CD4-positive, alpha-beta T cell treated with Interferon alpha-2 for 1 hour (primary cell): Measurements from ENCODE around the gene ZBTB6.

ENCODE experiments used
- DNase-seq, 2 donors: peaks; one replicate each; pipeline ENCODE4 v3.0.0-alpha.2; 2020 to 2022

The ZBTB6 gene, protein sequence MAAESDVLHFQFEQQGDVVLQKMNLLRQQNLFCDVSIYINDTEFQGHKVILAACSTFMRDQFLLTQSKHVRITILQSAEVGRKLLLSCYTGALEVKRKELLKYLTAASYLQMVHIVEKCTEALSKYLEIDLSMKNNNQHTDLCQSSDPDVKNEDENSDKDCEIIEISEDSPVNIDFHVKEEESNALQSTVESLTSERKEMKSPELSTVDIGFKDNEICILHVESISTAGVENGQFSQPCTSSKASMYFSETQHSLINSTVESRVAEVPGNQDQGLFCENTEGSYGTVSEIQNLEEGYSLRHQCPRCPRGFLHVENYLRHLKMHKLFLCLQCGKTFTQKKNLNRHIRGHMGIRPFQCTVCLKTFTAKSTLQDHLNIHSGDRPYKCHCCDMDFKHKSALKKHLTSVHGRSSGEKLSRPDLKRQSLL

DNA sequence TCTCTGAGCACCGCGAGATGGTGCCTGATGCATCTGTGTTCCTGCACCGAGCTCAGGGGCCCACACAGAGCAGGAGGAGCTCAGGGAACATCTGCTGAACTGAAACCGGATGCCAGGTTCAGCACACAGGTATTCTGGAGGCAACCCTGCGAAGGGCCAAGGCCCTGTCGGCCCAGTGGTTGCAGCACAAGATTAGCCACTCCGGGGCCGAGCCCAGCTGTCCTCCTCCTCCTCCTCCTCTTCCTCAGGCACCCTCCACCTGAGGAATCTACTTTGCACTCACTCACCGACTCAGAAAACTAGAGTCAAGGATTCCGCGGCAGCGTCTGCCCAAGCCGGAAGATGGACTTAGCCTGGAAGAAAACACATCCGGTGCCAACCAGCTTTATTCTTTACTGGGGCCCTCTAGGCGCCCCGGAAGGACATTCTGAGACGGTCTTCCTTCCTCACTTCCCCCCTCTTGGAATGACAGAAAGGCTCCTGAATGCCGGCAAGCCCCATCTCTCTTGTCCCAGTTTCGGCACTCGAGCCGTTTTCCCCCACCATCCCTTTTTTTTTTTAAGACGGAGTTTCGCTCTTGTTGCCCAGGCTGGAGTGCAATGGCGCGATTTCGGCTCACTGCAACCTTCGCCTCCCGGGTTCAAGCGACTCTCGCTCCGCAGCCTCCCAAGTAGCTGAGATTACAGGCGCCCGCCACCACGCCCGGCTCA lies at the start of gene ZBTB6:
TSS of gene ZBTB6 (minus strand) at position 360 of the 710 bp plus-strand sequence. CDS start 1,251 bp downstream, outside the sequence.
- DNase-seq: peak; percentile 68 to 77

DNA sequence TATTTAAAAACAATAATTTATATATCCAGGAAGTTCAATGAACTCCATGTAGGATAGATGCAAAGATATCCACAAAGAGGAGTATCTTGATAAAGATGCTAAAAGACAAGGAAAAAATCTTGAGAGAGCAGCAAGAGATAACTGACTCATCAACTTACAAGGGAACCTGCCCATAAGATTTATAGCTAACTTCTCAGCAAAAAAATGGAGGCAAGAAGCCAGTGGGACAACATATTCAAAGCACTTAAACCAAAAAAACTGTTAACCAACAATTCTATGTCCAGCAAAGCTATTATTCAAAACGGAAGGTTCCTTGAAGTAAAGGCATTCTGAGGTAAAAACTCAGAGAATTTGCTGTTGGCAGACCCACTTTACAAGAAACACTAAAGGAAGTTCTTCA lies 48.0 kb upstream of the ZBTB6 start:
- no peak for DNase-seq

DNA sequence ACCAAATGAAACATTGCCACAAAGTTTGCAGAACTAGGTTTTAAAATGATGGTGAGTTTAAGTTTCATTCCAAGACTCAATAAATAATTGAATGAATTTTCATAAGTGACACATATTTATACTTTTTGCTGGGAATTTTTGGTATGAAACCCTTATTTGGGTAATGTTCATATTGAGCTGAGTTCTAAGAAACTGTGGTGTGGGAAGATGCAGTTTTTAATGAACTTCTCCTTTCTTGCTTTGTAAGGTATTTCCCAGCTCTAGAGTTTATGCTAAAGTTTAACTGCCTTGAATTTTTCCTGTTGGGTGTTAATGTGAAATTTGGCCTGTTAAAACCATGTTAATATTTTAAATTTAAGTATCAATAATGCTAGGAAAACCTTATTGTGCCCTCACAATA lies 42.8 kb upstream of the ZBTB6 start:
- no peak for DNase-seq

DNA sequence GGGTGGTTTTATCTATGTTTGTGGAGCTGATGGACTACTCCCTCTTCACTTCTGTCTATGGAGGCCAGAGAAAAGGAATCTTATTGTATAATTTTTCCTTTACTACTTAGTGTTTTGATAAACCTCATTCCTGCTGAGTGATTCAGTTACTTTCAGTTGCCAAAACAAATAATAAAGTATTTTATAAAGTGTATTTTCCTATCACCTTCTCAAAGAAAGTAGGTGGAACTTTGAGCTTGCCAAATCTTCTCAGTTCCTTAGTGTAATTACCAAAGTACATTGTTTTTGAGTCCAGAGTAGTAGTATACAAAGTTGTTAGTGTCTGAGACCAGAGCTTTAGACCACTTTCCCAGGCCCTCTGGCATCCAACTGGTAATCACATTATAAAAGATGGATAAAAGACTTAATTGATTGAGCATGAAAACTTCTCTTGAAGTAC lies 41.1 kb upstream of the ZBTB6 start:
- DNase-seq: no peak

DNA sequence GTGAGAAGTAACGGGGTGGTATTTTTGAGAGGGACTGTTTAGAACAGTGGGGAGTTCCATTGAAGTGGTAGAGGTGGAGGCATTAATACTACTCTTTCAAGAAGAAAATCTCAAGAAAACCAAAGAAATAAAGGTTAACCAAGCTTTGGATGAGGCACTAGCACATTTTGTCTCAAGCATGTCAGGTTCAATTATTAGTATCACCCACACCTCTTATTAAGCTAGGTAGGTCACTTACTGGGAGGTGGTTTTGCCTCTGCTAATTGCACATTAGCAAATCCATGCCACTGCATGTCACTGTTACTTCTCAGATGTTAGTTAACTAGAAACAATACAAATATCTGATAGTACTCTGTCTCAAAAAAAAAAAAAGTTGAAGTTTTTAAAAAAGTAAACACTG lies 37.9 kb upstream of the ZBTB6 start:
- no peak for DNase-seq

DNA sequence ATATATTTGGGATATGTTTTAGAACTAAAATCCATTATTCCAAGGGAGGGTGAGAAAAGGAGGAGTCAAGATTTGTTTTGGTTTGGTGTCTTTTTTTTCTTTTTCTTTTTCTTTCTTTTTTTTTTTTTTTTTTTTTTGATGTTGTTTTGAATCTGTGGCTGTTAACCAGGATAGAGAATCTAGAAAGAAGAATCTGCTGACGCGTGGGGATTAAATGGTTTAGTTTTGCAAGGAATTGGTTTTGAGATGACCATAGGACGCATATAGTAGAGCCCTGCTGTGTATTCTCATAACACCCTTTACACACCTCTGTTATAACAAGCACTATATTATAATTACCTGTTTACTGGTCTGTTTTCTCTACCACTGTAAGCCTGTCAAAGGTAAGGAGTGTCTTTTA lies 37.1 kb upstream of the ZBTB6 start:
- no peak for DNase-seq

DNA sequence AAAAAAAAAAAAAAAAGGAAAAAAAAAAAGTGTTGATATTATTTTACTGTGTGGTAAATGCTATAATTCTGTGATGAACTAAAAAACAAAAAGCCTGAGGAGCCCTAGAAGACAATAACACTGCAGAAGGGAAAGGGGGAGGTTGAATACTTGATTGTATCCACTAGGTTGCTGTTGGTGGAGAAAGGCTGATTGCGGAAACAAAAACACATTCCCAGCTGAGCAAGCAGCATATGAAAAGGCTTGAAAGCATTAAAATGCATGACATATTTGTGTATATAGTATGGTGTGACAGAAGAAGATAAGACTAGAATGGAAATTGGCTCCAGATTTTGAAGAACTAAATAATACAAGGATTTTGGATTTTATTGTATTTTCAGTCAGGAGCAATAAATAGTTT lies 36.6 kb upstream of the ZBTB6 start:
- DNase-seq: no peak

DNA sequence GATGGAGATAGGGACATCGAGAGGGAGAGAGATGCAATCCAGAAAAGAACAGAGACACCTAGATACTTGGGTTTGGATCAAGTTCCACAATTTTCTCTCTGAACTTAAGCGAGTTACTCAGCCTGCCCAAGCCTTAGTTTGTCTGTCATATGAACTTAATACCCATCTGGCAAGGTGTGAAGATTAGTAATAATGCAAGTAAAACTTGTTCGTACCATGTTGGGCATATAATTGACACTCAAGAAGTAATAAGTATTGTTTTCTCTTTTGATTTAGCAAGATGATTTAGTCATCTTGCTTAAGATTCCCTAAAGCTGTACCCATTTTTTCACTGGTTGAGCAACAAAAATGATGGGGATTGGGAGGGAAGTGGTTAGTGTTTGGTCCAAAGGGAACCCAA lies 35.2 kb upstream of the ZBTB6 start:
- DNase-seq: no peak

DNA sequence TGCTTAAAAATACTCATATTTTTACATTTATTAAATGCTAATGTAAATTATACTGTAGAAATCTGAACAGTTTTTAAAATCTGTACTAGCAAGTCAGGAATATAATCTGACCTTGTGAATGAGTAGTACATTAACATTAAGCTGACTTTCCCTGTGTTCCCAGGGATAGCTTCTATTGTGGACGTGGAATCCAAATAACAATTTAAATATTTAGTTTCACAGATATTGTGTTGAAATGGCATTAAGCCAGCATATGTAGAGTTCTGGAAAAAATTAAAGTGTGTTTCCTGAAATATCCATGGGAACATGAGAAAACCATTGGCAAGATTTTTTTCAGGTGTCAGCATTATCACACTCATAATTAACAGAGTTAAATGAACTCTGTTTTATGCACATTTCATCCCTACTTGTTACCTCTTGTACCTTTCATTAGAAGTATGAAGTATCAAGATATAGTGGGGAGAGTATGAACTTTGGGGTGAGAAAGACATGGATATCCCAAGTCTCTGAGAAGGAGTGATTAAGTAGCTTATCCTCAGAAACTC lies 33.4 kb upstream of the ZBTB6 start:
- DNase-seq: no peak

DNA sequence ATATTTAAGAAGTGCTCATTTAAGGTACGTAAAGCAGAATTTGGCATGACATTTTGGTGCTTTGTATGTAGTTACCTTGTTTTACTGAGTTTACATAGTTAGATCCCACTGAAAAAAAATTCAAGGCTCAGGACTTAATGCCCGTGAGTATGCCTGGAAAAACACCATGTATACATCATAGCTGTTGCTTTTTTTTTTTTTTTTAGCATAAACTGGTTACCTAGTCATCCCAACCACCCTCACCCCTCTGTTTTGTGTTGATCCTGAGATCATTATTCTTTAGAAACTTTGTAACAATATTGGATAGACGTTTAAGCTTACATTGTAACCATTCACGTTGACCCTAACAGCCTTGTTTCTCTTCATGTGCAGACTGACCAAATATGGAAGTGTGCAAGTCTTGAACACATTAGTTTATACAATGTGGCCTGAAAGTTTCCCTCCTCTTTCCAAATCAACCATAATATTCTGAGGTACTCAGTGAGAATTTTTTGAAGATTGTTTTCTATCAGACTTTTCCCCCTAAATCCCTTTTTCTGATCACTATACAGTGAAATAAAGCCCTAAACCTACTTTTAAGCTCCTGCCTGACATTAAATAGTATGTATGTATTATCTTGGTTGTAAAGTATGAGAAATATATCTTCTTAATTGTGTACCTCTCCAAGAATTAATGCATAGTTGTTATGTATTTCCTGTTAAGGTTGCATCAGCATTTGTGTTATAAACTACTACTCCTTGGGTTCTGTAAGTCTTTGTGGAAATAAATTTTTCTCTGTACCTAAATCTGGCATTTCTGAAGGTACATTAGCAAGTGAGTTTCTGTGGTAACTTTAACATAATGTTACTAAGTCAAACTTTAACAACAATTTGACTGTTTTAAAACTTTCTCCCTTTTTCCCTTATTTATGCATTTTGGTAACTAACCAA lies 32.1 kb upstream of the ZBTB6 start:
- DNase-seq: no peak

DNA sequence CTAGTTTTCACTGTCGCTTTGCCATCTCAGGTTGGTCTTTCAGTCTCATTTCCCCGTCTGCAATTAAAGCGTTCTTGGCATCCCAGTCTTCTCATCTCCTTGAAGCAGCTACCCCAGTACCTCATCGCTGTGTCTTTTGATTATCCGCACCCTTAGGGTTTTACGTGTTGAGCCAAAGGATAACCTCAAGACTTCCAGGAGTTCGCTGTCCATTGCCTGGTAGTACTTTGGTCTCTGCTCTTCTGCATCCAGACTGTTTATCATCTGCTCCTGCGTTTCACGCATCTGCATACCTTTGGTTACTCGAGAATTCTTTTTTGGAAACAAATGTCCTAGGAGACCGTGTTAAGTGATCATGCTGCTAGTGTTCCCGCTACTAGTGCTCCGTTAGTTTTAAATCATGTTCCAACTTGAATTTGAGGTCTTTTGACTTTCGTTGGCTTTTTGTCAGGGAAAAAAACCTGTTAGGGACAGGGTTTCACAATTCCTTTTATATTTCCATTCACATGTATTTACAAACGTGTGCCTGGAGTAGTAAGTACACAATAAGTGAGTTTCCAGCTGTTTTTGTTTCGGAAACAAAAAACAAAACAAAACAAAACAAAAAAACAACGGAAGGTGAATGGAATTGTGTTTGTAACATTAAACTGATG lies 28.6 kb upstream of the ZBTB6 start:
- DNase-seq: peak in 1 of 2 donors; percentile 13

DNA sequence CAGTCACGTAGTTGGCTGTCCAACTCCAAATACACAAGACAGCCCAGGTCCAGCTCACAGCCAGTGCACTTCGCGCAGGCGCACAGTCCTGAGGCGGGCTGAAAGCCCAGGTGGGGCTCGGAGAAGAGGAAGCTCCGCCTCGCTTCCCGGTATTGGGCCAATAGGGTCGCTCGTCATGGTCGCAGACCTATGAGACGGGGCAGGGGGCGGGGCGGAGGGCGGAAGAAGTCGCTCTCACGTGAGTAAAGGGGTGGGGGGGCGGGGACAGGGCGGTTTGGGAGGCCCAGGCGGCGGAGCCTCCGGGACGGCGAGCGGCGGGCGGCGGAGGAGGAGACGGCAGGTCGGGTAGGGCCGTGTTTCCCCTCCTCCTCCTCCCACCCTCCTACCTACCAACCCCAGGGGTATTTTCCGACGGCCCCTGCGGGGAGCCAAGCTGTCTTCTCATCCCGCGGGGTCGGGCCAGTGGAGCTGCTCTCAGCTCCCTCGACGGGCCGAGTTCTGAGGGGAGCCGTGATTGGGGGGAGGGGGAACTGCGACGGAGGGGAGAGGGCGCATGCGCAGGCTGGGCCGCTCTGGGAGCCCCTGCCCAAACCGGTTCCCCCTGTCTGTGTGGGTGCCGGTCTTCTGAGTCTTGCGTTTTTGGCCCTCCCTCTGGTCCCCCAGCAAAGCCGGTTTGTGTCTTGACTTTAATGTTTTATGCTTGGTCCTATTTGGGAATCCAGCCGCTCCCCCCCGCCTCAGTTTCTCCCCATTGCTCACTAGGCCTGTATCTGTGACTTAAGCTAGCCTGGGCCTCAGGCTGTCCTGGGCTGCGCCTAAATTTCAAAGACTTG lies 27.8 kb upstream of the ZBTB6 start, which contains the start of gene RABGAP1:
TSS of gene RABGAP1 (plus strand) at position 272 of the 833 bp plus-strand sequence. CDS start 16,040 bp downstream, outside the sequence.
- DNase-seq: peak; percentile 99

DNA sequence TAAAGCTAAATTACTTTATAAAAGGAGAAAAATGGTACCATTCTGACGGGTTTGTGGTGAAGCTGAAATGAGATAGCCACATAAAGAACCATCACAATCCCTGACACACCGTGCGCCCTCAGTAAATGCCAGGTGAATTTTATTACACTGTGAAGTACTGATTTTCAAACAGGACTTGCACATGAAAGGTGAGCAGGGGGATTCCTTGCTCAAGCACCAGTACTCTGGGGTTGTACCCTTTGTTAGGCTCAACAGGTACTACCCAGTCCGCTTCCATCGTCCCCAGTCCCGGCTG lies 27.3 kb upstream of the ZBTB6 start:
- DNase-seq: no peak

DNA sequence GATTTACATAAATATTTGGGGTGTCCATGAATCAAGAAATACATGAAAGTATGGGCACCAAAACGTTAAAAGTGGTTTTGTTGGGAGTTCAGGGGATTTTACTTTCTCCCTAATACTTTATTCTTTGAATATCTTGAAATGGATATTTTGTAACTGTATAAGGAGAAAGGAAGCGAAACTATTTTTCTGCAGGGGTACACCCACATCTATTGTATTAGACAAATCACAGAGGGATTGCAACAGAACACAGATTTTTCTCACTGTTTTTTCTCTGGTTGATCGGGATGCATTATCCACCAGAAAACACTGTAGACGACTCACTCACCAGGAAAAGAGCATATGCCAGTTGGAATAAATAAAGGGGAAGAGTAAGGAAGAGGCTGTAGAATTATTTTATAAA lies 26.5 kb upstream of the ZBTB6 start:
- no peak for DNase-seq

DNA sequence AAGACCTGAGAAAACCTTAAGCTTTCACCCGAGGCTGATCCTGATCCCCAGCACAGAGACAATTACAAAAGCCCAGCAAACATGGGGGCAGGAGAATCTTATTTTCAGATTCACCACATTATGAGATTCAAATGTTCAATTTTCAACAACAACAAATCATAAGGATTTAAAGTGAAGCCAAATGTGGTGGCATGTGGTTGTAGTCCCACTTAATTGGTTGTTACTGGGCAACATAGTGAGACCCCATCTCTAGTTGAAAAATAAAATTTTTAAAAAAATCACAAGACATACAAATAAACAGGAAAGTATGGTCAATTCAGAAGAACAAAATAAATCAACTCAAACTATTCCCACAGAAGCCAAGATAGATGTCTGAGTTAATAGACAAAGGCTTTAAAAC lies 23.8 kb upstream of the ZBTB6 start:
- DNase-seq: no peak

DNA sequence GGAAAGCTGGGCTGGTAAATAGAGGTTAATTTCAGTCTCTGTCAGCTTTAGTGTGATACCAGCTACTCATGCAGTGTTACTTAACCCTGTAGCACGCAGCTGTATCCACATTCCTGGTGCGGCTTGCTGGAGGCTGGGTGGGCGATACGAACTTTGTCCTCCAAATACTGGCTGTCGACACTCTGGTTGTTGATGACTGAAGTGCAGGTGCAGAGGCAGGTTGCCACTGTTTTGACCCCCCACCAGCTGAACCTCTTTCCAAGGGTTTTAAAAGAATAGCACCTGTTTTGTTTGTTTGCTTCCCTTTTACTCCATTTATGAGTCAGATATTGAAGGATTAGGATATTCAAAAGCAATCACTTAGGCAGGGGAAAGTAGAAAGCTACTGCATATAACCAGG lies 23.3 kb upstream of the ZBTB6 start:
- DNase-seq: no peak

DNA sequence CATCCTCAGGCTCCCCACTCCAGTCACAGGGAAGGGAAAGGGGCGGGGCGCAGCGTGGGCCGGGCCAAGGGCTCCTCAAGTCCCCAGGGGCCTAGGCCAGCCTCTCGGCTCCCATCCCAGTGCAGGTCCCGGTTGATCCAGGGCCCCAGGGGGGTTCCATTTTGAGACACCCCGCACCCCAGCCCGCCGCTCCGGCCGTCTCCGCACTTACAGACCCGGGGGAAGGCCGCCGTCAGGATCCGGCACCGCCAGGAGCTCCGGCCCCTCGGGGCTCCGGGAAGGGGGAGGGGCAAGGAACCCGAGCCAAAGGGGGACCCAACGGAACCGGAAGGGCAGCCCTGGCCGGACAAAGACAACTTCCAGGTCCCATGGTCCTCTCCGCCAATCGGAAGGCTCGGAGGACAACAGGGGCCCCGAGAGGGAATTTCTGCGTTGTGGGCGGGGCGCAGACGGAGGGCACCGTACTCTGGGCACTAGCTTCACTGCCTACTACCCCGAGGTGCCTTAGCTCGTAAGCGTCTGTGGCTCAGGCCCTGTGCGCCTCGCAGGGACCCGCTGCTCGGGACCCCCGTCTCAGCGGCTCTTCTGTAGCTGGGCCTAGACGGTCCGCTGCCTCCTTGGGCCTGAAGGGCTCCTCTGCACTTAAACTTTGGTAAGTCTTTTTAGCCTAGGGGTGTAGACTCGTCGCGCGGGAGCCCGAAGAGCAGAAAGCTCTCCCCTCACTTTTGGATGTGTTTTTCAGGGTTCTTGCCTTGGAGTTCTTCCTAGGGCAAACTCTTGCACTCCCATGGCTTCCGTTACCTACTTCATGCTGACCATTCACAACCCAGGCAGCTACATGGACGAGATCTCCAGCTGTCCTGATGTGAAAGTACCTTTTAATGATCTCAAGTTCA lies 18.4 kb upstream of the ZBTB6 start, which contains the start of gene ZBTB26:
TSS of gene ZBTB26 (minus strand) at position 287 of the 896 bp plus-strand sequence. CDS start 11,578 bp downstream, outside the sequence.
- DNase-seq: peak; percentile 91 to 93

DNA sequence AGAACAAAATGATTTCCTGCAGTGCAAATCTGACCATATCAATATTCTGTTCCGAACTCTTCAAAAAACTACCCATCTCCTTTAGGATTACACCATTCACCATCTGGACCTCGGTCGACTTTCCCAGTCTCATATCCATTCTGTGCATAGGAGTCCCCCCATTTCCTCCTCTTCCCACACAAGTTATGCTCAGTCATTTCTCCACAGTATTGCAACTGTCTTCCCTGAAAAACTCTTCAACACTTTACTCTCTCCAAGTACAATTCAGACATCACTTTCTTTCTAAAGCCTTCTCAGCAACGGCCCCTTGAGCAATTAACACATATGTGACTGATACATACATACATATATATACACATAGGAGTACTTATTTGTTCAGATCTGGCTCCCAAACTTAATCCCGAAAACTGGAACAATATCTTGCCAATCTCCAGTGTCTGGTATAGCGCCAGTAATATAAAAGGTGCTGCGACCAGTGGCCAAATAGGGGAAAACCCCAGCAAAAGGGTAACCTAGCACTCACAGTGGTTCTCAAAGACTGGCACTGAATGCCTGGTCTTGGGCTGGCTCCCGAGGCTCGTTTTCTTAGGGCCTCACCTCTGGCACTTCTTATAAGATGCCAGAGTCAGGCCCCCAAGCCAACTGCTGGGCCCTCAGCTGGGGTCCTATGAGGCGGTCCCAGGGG lies 17.6 kb upstream of the ZBTB6 start:
- no peak for DNase-seq

DNA sequence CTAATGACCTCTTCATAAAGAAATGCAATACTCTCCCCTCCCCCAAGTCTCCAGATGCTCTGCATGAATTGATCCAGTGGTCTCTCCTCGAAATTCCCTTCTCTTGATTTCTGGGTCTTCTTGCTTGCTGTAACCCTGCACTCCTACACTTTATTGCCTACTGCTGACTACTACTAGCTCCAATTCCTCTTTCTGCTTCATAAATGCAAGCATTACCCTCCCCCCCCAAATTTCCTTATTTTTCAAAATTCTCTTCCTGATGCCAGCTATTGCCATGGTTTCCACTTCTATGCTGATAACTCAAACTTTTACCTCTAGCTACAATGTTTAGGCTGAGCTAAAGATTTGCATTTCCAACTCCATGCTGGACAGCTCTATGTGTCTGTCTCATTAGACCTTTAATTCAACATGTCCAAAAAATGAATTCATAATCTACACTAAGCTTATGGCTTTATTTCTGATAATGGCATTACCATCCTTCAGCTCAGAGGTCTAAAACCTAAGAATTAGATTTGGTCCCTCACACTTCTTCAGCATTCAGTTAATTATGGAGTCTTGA lies 16.8 kb upstream of the ZBTB6 start:
- DNase-seq: no peak
